ENCODE measurements around the gene ACER3. TPM values are rescaled to one million over a fixed set of nuclear protein-coding genes. Genes with fewer than 3 reads are reported as not detected.

Gene ACER3
- total and polyA plus RNA-seq, 2 experiments from 2014 or later = 17.1 to 18.3 TPM

- Histone ChIP-seq H4K20me1 (ENCODE audit: insufficient read depth, poor library complexity, severe bottlenecking) (no peaks in the 10 kb centered on the region), H3K79me2 (peaks cover 54% of the 10 kb centered on the region), H3K27me3 (no peaks in the 10 kb centered on the region), H3K4me2 (peak overlapping the region; percentile 86), H3K27ac (peak overlapping the region; percentile 91), H3K36me3 (replicated peaks; ENCODE audit: insufficient read depth, low read depth) (no peaks in the 10 kb centered on the region), H3K9me3 (ENCODE audit: low read depth) (no peaks in the 10 kb centered on the region), H3K4me1 (ENCODE audit: insufficient read depth) (peaks cover 47% of the 10 kb centered on the region), H3K9me2 (replicated peaks; ENCODE audit: insufficient read depth) (no peaks in the 10 kb centered on the region), H2AFZ (no peak overlapping the region), H3K4me3 (peak overlapping the region; percentile 93)
- no peak for TF ChIP-seq EZH2 (IDR thresholded peaks at IDR 0.05; ENCODE audit: borderline replicate concordance)
- no peak for TF ChIP-seq EZH2phosphoT487 (IDR thresholded peaks at IDR 0.05; ENCODE audit: low read depth, severe bottlenecking, unreplicated experiment)
- no peak for TF ChIP-seq CTCF (IDR thresholded peaks at IDR 0.05; ENCODE audit: poor library complexity)
- WGBS (ENCODE audit: low lambda C conversion rate, missing lambda C conversion rate) = 90% methylated on average over 8 of the region's 8 CpGs
- no peak for DNase-seq (ENCODE audit: low spot score)
Observed at GRCh38 chr11:77067861-77068443, 207.2 kb downstream of the ACER3 start.

- Histone ChIP-seq H2AFZ (no peak overlapping the region), H3K36me3 (replicated peaks; ENCODE audit: insufficient read depth, low read depth) (no peaks in the 10 kb centered on the region), H4K20me1 (ENCODE audit: insufficient read depth, poor library complexity, severe bottlenecking) (no peaks in the 10 kb centered on the region), H3K4me1 (ENCODE audit: insufficient read depth) (peaks cover 55% of the 10 kb centered on the region), H3K27me3 (no peaks in the 10 kb centered on the region), H3K9me3 (ENCODE audit: low read depth) (no peaks in the 10 kb centered on the region), H3K4me3 (no peak overlapping the region), H3K79me2 (peaks cover 54% of the 10 kb centered on the region), H3K4me2 (peak overlapping the region; percentile 86), H3K27ac (no peak overlapping the region), H3K9me2 (replicated peaks; ENCODE audit: insufficient read depth) (no peaks in the 10 kb centered on the region)
- no peak for DNase-seq (ENCODE audit: low spot score)
- WGBS (ENCODE audit: low lambda C conversion rate, missing lambda C conversion rate) = 89% methylated on average over 7 of the region's 7 CpGs
- TF ChIP-seq EZH2phosphoT487 (IDR thresholded peaks at IDR 0.05; ENCODE audit: low read depth, severe bottlenecking, unreplicated experiment) (no peak), EZH2 (IDR thresholded peaks at IDR 0.05; ENCODE audit: borderline replicate concordance) (no peak), CTCF (IDR thresholded peaks at IDR 0.05; ENCODE audit: poor library complexity) (no peak)
Observed at GRCh38 chr11:77068457-77069335, 208.0 kb downstream of the ACER3 start.

- Histone ChIP-seq H3K36me3 (replicated peaks; ENCODE audit: insufficient read depth, low read depth) (no peaks in the 10 kb centered on the region), H3K27ac (no peak overlapping the region), H3K27me3 (no peaks in the 10 kb centered on the region), H3K4me3 (no peak overlapping the region), H4K20me1 (ENCODE audit: insufficient read depth, poor library complexity, severe bottlenecking) (no peaks in the 10 kb centered on the region), H3K79me2 (peaks cover 54% of the 10 kb centered on the region), H2AFZ (no peak overlapping the region), H3K9me2 (replicated peaks; ENCODE audit: insufficient read depth) (no peaks in the 10 kb centered on the region), H3K4me1 (ENCODE audit: insufficient read depth) (peaks cover 62% of the 10 kb centered on the region), H3K9me3 (ENCODE audit: low read depth) (no peaks in the 10 kb centered on the region), H3K4me2 (no peak overlapping the region)
- TF ChIP-seq EZH2phosphoT487 (IDR thresholded peaks at IDR 0.05; ENCODE audit: low read depth, severe bottlenecking, unreplicated experiment) (no peak), CTCF (IDR thresholded peaks at IDR 0.05; ENCODE audit: poor library complexity) (no peak)
- DNase-seq (ENCODE audit: low spot score) = no peak
- WGBS (ENCODE audit: low lambda C conversion rate, missing lambda C conversion rate) = 81% methylated on average over 6 of the region's 6 CpGs
Observed at GRCh38 chr11:77069336-77069968, 208.7 kb downstream of the ACER3 start.

Data from hepatocyte (in vitro differentiated cells).